Cardiac septum (tissue), 1 donor: ENCODE measurements around the gene NANOS3. TPM values are rescaled to one million over a fixed set of nuclear protein-coding genes. Genes with fewer than 3 reads are reported as not detected.

Experiments
- DNase-seq: peaks from one replicate; pipeline ENCODE4 v3.0.0-alpha.2; 2020; ENCODE audit warnings: low spot score
- intact Hi-C: fragments of 100-400 bp; cut with DNase I; formaldehyde crosslinking; loops from one replicate; pipeline ENCODE4 v1.14.0; 2022
- total RNA-seq: library from RNA; stranded (reverse); fragmentation: NEBNext Ultra II Directional; extraction: Animal tissue kit (Norgen Biotek cat#: 25700); gene quantifications from one replicate; pipeline ENCODE4 v1.2.1, GENCODE V29; 2021
- donor health status: DM: no; HTN: no; CAD: no.

The NANOS3 gene
- total RNA-seq, 1 donor from 2014 or later = 0.78 TPM

DNA sequence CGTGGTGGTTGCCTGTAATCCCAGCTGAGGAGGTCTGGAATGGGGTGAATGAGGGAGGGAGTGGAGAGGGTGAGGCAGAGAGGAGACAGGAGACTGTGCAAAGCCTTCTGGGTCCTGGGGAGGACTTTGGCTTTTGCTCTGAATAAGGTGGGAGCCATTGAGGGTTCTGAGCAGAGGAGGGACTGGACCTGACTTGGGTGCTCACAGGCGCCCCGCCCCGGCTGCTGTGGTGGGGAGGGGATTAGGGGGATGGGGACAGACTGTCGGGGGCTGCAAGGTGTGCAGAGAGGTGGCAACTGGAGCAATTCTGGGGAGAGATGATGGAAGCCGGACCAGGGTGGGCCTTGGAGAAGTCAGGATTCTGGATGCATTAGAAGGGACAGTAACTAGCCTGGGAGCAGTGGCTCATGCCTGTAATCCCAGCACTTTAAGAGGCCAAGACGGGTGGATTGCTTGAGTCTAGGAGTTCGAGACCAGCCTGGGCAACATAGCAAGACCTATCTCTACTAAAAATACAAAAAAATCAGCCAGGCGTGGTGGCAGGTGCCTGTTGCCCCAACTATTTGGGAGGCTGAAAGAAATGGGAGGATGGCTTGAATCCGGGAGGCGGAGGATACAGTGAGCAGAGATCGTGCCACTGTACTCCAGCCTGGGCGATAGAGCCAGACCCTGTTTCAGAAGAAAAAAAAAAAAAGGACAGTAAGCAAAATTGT lies 16.1 kb upstream of the NANOS3 start:
- intact Hi-C loops = loop anchor here (5.0 to 10.0 kb wide), 2 partner anchors 264 to 576 kb away; no protein-coding TSS in a partner anchor

GRCh38 chr19:13861392-13861713 lies 15.6 kb upstream of the NANOS3 start:
- no peak for DNase-seq
- intact Hi-C loops = loop anchor here (5.0 to 10.0 kb wide), 2 partner anchors 264 to 577 kb away; no protein-coding TSS in a partner anchor

More for the DNA sequence above, 16.1 kb upstream of the NANOS3 start:
- no peak for DNase-seq

- intact Hi-C loops = loop anchor here (1.0 to 10.0 kb wide), 3 partner anchors 77 to 577 kb away; no protein-coding TSS in a partner anchor
- peak; percentile 98 for DNase-seq
These were observed 15.0 kb upstream of the NANOS3 start for GRCh38 chr19:13861714-13862531.

- intact Hi-C loops = loop anchor here (5.0 to 10.0 kb wide), 2 partner anchors 267 to 579 kb away; no protein-coding TSS in a partner anchor
- DNase-seq = no peak
These were observed 12.8 kb upstream of the NANOS3 start for GRCh38 chr19:13864046-13864666.

DNA sequence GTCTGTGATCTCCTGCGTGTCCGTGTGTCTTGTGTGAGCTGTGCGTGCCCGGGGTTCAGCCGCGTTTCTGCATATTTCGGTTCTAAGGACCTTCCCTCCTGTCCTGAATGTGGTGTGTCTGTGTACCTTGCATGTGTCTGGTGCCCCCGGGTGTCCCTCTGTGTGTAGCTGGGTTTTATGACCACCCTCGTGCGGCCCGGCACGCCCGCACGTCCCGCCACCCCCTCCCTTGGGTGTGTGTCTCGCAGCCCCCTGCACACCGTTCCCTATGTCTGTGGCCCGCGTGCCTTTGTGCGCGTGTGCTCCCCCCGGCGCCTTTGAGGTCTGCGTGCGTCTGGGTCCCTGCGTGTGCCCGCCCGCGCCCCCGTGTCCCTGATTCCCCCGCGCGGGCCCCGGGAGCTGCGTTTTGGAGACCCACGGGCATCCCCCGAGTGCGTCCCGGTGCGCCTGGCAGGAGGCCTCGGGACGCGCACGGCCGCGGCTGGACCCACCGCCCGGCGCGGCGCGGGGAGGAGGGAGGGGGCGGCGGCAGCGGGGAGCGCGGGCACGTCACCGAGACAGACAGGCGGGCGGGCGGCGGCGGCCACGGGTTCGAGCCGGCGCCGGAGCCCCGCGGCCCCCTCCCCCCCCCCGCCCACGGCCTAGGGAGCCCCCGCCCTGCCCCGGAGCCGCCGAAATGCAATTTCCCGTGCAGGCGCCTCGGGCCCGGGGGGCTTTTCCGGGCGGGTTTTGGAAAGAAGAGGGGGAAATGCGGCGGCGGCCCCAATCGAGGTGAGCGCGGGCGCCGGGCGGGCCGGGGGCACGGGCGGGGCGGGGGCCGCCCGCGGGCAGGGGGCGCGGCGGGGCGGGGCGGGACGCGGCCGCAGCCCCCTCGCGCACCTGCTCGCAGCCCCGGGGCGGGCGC lies 12.0 kb upstream of the NANOS3 start:
- DNase-seq = no peak
- intact Hi-C loops = loop anchor here (5.0 to 10.0 kb wide), 2 partner anchors 268 to 580 kb away; no protein-coding TSS in a partner anchor

DNA sequence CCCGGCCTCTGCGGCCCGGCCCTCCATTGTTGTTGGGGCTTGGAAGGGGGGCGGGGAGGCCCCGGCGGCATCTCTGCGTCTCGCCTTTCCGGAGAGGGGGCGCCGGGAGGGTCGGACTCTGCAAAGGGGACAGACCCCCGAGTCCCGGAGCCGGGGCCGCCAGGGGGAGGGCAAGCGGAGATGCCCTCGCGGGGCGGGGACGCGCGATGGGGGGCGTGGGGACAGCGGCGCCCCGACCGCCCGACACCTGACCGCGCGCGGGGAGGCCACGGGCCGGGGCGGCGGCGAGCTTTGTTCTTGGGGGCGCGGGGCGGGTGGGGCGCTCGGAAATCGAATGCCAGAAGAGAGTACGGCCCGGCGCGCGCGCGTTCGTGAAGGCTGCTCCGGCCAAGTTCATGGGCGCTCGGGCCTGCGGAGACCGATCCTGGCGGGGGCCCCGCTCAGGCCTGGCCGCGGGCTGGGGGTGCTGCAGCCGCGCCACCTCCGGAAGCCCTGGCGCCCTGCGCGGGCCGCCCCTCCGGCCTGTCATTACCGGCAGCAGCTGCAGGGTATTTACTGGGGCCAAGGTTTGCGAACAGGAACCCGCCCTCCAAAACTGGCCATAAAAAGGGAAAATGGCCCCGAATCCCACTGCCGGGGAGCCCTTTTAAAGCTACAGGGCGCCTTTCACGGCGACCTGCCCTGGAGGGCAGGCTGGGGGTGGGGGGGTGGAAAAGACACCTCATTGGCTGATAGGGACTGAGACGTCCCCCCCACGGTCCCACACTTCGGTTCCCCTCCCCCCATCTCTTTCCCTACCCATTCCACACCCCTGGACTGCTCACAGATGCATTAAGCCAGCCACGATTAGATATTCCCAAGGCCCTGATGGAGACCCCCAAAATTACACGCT lies 11.1 kb upstream of the NANOS3 start:
- intact Hi-C loops = loop anchor here (10.0 kb wide), 1 partner anchor 581 kb away; no protein-coding TSS in a partner anchor

GRCh38 chr19:13866463-13867046 lies 10.4 kb upstream of the NANOS3 start:
- intact Hi-C loops = loop anchor here (10.0 kb wide), 1 partner anchor 582 kb away; no protein-coding TSS in a partner anchor
- no peak for DNase-seq

More for the DNA sequence above, 11.1 kb upstream of the NANOS3 start:
- DNase-seq = no peak

DNA sequence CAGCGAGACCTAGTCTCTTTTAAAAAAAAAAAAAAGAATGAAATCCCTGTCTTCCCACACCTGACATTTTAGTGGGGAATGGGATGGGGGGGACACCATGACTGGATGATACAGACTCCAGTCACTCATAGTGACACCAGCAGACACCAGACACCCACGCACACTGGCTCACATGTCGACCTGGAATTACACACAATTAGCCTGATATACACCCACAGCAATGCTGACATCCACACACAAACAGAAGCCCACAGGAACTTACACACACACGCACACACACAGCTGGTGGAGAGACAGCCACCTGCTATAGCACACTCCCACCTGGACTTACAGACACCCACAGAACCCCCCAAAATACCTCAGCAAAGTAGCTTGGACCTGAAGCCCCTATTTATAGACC lies 8.3 kb upstream of the NANOS3 start:
- no peak for DNase-seq
- intact Hi-C loops = loop anchor here (10.0 kb wide), 1 partner anchor 584 kb away; no protein-coding TSS in a partner anchor

DNA sequence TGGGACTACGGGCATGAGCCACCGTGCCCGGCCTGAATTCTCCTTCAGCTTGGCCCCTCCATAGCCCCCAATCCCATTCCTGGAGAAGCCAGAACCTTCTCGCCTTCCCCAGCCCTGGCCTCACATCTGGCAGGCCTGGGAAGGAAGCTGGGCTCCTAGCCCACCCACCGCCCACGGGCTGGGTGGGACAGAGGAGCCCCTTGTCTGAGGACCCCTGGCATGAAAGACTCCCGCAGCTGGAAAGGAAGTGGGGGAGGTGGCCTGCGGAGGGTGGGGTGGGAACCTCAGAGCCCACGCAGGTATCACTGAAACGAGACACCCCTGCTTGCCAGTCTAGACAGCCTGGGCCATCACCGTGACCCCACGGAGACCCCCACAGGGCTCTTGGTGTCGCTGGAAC lies 7.7 kb upstream of the NANOS3 start:
- no peak for DNase-seq
- intact Hi-C loops = loop anchor here (10.0 kb wide), 1 partner anchor 584 kb away; no protein-coding TSS in a partner anchor

DNA sequence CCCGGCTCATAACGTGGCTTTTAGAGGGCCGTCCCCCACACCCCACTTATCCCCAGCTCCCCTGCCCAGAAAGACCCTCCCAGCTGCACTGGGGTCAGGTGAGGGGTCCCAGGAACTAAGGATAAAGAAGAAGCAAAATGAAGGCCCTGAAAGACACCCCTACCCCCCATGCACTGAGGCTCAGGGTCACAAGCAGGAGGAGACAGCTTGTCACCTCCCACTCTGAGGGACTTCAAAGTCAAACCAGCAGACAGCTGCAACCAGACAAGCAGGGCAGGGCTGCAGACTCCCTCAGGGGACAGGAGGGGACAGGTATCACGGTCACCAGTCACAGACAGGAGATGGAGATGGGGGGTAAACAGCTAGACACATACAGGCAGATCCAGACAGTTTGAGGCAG lies 6.1 kb upstream of the NANOS3 start:
- no peak for DNase-seq
- intact Hi-C loops = no loop called here

DNA sequence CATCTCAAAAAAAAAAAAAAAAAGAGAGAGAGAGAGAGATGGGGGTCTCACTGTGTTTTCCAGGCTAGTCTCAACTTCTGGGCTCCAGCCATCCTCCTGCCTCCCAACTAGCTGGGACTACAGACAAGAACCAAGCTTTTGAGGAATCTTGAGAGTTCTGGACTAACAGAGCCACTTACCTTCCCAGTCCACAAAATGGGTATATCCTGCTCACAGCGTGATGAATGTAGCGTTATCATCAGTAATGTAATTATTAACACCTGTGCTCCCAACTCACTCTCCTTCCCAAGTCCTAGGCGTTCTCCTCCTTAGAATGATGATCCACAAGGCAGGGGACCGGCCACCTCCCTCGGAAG lies 4.6 kb upstream of the NANOS3 start:
- intact Hi-C loops = no loop called here
- DNase-seq = no peak

- intact Hi-C loops = no loop called here
- DNase-seq = no peak
These were observed 4.1 kb upstream of the NANOS3 start for GRCh38 chr19:13872695-13873389.

- intact Hi-C loops = no loop called here
- no peak for DNase-seq
These were observed 3.0 kb upstream of the NANOS3 start for GRCh38 chr19:13873834-13874515.

GRCh38 chr19:13875824-13876223 lies 1.1 kb upstream of the NANOS3 start:
- no peak for DNase-seq
- intact Hi-C loops = no loop called here

DNA sequence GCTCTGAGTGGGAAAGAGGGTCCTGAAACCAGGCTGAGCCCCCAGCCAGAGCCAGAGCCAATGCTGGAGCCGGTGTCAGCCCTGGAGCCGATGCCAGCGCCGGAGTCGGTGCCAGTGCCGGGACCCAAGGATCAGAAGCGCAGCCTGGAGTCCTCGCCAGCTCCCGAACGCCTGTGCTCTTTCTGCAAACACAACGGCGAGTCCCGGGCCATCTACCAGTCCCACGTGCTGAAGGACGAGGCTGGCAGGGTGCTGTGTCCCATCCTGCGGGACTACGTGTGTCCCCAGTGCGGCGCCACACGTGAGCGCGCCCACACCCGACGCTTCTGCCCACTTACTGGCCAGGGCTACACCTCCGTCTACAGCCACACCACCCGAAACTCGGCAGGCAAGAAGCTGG lies 369 bp downstream of the NANOS3 start:
- DNase-seq = no peak
- intact Hi-C loops = no loop called here
